ENCODE results near the gene WDR27. TPM values are rescaled to one million over a fixed set of nuclear protein-coding genes. Genes with fewer than 3 reads are reported as not detected.
"Not testable (repeated sequence)": the region's sequence is repeated elsewhere in the genome, so short reads cannot be mapped to it uniquely, and the experiment has no call there.

The WDR27 gene
- total RNA-seq, 1 experiment from 2014 or later: 18.7 TPM

GRCh38 chr6:169618526-169619490 is 83.0 kb downstream of the WDR27 start:
- peak; percentile 73 for DNase-seq (ENCODE audit: low read depth)

DNA sequence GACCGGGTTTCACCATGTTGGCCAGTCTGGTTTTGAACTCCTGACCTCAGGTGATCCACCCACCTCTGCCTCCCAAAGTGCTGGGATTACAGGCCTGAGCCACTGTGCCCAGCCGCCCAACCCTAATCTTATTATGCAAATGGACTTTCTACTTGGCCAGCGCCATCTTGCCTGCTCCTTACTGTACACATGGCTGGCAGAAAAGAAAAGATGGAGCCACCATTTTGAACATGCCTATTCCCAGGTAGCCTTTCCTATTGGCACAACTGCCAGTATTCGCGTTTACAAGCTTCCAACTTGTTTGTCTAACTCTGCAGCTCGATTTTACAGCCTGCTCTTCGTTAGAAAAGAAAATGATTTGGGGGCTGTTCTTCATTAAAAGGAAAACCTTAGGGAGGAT is 84.3 kb downstream of the WDR27 start:
- DNase-seq (ENCODE audit: low read depth): no peak

GRCh38 chr6:169608609-169609008 is 93.2 kb downstream of the WDR27 start:
- DNase-seq (ENCODE audit: low read depth): not testable (repeated sequence)

GRCh38 chr6:169604076-169604475 is 97.8 kb downstream of the WDR27 start:
- no peak for DNase-seq (ENCODE audit: low read depth)

GRCh38 chr6:169601129-169601528 is 100.7 kb downstream of the WDR27 start:
- DNase-seq (ENCODE audit: low read depth): not testable (repeated sequence)

DNA sequence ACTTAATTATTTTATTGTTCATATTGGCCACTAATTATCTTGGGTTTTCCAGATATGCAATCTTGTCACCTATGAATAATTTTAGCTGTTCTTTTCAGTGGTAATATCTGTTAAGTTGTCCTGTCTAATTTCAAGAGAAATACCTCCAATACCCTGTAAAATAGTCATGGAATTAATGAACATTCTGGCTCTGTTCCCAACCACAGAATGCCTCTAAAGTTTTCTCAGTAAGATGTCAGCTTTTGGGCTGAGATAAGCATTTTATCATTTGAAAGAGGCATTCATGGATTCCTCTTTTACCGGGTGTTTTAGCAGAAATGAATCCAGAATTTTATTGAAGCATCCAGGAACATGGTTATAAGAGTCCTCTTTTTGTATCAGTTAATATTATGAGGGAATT is 109.3 kb downstream of the WDR27 start:
- no peak for DNase-seq (ENCODE audit: low read depth)

DNA sequence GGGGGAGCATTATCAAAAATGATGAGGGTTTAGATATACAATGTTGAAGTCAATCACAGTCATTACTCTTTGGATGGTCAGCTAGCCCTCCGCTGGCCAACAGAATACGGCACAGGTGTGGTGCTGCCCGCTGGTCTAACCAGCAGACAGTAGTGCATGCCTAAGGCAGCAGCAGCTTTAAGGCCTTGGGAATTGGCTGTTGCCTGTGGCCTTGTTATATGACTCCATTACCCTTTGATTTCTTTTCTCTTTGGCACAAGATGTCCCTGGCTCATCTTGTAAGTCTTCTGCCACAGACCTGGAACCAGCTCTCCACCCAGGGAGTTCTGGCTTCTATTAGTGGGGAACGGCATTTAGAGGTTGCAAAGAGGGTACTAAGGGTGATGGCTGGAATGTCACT is 110.2 kb downstream of the WDR27 start:
- DNase-seq (ENCODE audit: low read depth): no peak

- no peak for DNase-seq (ENCODE audit: low read depth)
Measured at GRCh38 chr6:169590376-169590939, 111.4 kb downstream of the WDR27 start.

DNA sequence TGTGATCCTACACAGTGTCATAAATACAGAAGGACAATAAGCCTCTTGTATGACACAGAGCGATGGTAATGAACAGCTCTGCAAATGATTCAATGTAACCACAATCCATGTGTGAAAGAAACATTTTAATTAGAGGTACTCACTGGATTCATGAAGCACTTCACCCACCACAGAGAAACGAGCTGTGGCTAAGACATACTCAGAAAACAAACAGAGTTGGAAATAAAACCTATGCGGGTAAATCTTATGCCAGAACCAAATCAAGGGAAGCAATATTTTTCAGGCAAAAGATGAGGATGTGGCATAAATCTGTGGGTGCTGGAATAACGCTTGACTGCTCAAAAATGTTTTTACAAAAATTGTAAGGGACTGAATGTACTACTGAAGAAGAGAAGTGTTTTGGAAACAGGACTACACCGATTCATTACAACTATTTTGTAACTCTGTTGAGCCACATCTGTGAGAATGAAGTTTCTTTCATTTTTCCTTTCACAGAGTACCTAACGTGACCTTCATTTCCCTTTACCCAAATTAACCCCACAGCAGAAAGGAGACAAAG is 112.1 kb downstream of the WDR27 start:
- peak; percentile 63 for DNase-seq (ENCODE audit: low read depth)

DNA sequence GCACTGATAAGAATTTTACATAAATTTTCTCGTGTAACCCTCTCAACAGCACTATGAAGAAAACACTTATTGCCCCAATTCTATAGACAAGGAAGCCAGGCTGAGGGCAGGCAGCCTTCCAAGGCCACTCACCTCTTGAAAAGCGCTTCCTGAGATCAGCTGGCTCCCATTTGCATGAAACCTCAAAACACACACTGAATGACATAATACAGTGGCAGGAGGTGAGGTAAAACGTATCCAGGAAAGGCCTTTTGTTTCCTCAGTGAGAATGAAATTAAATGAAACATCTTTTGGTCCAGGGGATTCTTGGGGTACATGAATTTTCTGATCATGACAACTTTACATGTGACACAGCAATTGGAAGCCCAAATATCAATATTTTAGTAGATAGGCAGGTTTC is 112.5 kb downstream of the WDR27 start:
- DNase-seq (ENCODE audit: low read depth): peak; percentile 69

DNA sequence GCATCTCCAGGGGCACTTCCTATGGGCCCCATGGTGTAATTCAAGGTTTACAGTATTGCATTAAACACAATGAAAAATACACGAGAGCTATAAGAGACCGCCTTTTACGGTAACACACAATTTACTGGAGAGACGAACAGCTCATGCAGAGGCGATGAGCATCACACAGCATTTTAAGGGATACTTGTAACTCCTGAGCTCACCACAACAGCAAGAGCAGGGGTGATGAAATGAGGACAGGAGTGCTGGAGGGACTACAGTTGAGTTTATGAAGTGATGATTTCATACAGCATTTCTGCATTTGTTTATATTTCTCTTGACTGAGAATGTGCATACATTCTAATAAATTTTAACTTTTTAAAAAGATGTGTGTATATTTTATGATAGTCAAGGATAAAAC is 113.9 kb downstream of the WDR27 start:
- DNase-seq (ENCODE audit: low read depth): no peak

DNA sequence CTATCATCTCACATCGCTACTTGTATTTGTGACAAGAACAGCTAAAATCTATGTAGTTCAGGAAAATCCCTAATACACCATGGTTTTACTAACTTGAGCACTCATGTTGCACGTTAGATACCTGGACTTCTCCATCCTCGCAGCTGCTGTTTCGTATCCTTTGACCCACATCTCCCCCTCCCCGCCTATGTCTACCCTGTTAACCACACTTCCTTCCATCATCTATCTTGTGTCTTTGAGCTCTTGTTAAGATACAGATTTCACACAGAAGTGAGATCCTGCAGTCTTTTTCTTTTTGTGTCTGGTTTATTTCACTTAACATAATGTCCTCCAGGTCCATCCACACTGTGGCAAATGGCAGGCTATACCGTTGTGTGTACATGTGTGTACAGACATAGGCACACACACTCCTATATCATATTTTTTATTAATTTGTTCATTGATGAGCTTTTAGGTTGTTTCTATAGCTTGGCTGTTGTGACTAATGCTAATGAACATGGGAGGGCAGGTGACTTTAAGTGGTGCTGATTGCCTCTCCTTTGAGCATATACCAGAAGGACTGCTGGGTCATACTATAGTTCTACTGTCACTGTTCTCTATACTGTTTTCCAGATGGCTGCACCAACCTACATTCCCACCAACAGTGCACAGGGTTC is 117.8 kb downstream of the WDR27 start:
- DNase-seq (ENCODE audit: low read depth): no peak

DNA sequence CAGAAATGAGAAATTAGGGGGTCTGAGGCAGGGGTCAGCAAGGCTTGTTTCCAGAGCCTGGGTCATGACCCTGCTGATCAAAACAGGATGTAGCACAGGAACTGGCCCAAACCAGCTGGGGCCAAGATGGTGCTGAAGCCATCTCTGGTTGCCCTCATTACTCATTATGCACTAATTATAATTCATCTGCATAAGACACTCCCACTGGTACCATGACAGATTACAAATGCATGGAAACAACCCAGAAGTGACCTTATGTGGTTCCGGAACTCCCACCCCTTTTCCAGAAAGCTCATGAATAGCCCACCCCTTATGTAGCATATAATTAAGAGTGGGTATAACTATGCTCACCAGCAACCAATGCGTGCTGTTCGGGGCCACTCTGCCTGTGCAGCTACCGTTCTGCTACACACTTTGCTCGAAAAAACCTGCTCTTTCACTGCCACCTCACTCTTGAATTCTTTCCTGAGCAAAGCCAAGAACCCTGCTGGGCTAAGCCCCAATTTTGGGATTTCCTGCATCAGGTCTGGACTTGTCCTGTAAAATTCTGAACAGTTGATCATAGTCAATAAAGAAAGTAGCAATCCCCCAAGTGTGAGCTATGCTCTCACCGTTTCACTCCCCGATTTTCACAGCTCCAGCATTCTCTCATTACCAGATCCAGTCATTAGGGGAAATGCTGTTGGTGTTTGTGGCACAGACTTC is 122.3 kb downstream of the WDR27 start:
- no peak for DNase-seq (ENCODE audit: low read depth)

- no peak for DNase-seq (ENCODE audit: low read depth)
Measured at GRCh38 chr6:169577974-169578373, 123.9 kb downstream of the WDR27 start.

GRCh38 chr6:169577236-169577635 is 124.6 kb downstream of the WDR27 start:
- no peak for DNase-seq (ENCODE audit: low read depth)

DNA sequence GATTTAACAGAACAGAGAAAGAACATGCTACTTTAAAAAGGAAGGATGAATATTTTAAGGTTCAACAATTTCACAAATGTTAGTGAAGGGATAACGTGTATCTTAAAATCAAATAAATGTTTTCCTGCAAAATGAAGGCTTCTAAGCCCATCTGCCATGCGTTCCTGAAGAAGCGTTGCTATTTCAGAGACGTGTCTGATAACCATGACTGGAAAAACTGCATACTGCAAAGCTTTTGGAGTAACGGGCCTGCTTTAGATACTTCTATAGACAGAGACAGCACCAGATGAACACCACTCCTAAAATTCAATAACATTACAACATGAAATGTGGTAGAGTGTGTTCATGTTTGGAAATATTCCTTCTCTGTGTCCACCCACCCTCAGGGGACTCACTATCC is 126.0 kb downstream of the WDR27 start:
- no peak for DNase-seq (ENCODE audit: low read depth)

DNA sequence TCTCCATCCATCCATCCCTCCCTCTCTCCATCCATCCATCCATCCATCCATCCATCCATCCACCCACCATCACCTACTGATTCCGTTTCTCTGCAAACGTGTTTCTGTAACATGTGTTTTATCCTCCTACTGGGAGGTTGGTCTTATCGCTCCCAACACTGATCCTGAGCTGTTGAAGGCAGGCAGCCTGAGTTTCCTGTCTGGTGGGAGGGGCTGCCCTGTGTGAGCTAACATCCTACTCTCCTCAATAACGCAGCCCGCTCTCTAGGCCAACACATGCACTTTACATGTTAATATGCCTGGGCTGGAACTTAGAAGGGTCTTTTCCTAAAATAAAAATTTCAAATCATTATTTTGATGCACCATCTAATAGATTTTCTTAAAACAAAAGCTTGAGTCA is 126.5 kb downstream of the WDR27 start:
- no peak for DNase-seq (ENCODE audit: low read depth)

DNA sequence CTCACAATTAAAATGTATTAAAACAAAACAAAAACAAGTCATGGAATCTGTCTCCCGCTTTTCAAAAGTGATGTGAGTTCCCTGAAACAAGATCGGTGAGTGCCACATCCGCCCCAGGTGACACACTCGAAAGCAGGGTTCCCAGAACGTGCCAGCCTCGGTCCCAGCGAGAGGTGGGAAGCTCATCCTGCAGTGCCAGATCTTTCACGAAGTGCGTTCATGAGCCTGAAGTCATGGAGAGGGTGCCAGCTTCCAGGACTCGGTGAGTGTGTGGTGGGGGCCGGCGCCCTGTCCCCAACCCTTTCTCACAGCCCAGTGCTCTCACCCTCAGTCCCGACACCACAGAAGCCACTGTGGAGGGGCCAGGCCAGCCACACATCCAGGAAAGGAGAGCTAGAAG is 127.4 kb downstream of the WDR27 start:
- DNase-seq (ENCODE audit: low read depth): no peak

DNA sequence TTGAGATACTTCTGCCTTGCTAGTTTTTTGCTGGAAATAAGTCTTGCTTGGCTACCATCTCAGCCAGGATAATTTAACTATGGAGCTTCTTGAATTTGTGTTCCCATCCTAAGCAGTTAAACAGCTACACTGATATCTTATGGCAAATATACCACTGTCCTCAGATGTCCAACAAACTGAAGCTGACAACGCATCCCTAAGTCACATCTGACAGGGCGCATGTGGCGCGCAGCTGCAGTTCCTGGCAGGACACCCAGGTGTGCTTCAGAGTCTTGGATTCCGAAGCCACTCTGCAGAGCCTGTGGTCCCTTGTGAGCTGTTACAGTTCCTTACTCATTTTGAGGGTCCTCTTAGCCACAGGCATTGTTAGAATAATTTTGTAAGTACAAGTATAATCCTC is 127.9 kb downstream of the WDR27 start:
- no peak for DNase-seq (ENCODE audit: low read depth)

- DNase-seq (ENCODE audit: low read depth): peak; percentile 42
Measured at GRCh38 chr6:169571123-169571962, 130.5 kb downstream of the WDR27 start.

Data from HT1080 (cell line).